HepG2 (cell line): ENCODE data around the gene IMPACT. TPM values are rescaled to one million over a fixed set of nuclear protein-coding genes. Genes with fewer than 3 reads are reported as not detected.

Source experiments
- ATAC-seq: fragments of 200-7000 bp; cut with Tn5 transposase; 3 replicates; pipeline ENCODE4 v1.9.1; 2020; ENCODE audit warnings: mild to moderate bottlenecking, moderate library complexity
- BruUV-seq: library from RNA; stranded (reverse); fragments of 400-500 nt; replicated peaks from 2 replicates; lab custom pipeline; 2021; lab: Mats Ljungman, UMichigan
- CTCF ChIA-PET: fragments of 300-600 bp; formaldehyde crosslinking; extraction: SDS; loops from one replicate; lab custom pipeline; 2021; ENCODE audit warnings: low total read pairs, inconsistent platforms, low intra/inter-chr PET ratio; lab: Yijun Ruan, JAX
- POLR2A ChIA-PET: fragments of 350-600 bp; sonication (Branson Sonifier 250); formaldehyde crosslinking; loops from one replicate; lab custom pipeline; 2020; ENCODE audit warnings: antibody characterized with exemption, inconsistent platforms; lab: Yijun Ruan, JAX
- DNase-seq: peaks from one replicate; pipeline ENCODE4 v3.0.0-alpha.2; 2015; ENCODE audit warnings: low spot score
- FAIRE-seq: peaks from 3 replicates; lab custom pipeline; 2011; peaks lifted over from hg19 to GRCh38; lab: Jason Lieb, UNC
- H2AFZ ChIP-seq: one replicate; pipeline ENCODE4 v1.6.1; 2011; ENCODE audit warnings: low read length, inconsistent platforms
- H3K27ac ChIP-seq: fragments of 300-600 bp; 3 replicates; pipeline ENCODE4 v1.8.0; 2011; ENCODE audit warnings: mixed run types, mild to moderate bottlenecking, mixed read lengths, low read length, inconsistent platforms; ENCODE audit not compliant: insufficient read depth; ENCODE audit errors: extremely low read length
- H3K27me3 ChIP-seq, 2 experiments: fragments of 200-600 bp in 1 of 2; 2 replicates in 1 of 2; 3 replicates in 1 of 2; pipeline versions ENCODE4 v1.6.0 to v1.8.0; 2011; ENCODE audit warnings: low read length in 2 of 2, mild to moderate bottlenecking in 2 of 2, moderate library complexity in 2 of 2, inconsistent platforms in 1 of 2; ENCODE audit not compliant: insufficient read depth in 2 of 2, control insufficient read depth in 1 of 2
- H3K36me3 ChIP-seq, 2 experiments: fragments of 200-600 bp in 1 of 2; replicated peaks in 1 of 2; 2 replicates in 1 of 2; 3 replicates in 1 of 2; pipeline versions ENCODE4 v1.5.1 to v1.8.0; 2011; ENCODE audit warnings: low read length in 2 of 2, inconsistent platforms in 1 of 2; ENCODE audit not compliant: insufficient read depth in 2 of 2, control insufficient read depth in 1 of 2
- H3K4me1 ChIP-seq: 2 replicates; pipeline ENCODE4 v1.5.1; 2012; ENCODE audit warnings: low read length, inconsistent platforms; ENCODE audit not compliant: insufficient read depth
- H3K4me2 ChIP-seq: 2 replicates; pipeline ENCODE4 v1.6.0; 2011; ENCODE audit warnings: low read depth, low read length, inconsistent platforms
- H3K4me3 ChIP-seq, 3 experiments: fragments of 200-600 bp in 1 of 3; sonication (generic), shearing (Covaris generic) in 1 of 3; replicated peaks in 1 of 3; 2 replicates each; pipeline ENCODE4 v1.5.1; 2011 to 2016; ENCODE audit warnings: low read length in 3 of 3, inconsistent platforms in 2 of 3, low read depth in 2 of 3, mild to moderate bottlenecking in 2 of 3, control low read depth in 1 of 3, mixed read lengths in 1 of 3; ENCODE audit not compliant: insufficient read depth in 1 of 3
- H3K79me2 ChIP-seq: one replicate; pipeline ENCODE4 v1.6.1; 2011; ENCODE audit warnings: low read length, inconsistent platforms; ENCODE audit not compliant: insufficient read depth
- H3K9ac ChIP-seq: 2 replicates; pipeline ENCODE4 v1.6.0; 2011; ENCODE audit warnings: mild to moderate bottlenecking, low read depth, low read length, inconsistent platforms; ENCODE audit not compliant: insufficient read depth
- H3K9me3 ChIP-seq: 2 replicates; pipeline ENCODE4 v1.5.1; 2012; ENCODE audit warnings: mild to moderate bottlenecking, low read length
- H4K20me1 ChIP-seq: 2 replicates; pipeline ENCODE4 v1.6.0; 2011; ENCODE audit warnings: inconsistent platforms, mild to moderate bottlenecking, low read length, moderate library complexity; ENCODE audit not compliant: insufficient read depth
- PHF8 ChIP-seq: sonication (generic); formaldehyde crosslinking; IDR thresholded peaks from 2 replicates; pipeline ENCODE4 v1.5.0; 2020; ENCODE audit warnings: missing genetic modification reagents
- RFXANK ChIP-seq: IDR thresholded peaks from 2 replicates; pipeline ENCODE4 v1.6.1; 2016
- SALL1 ChIP-seq: sonication (generic); formaldehyde crosslinking; IDR thresholded peaks from 2 replicates; pipeline ENCODE4 v1.8.0; 2022; ENCODE audit warnings: mild to moderate bottlenecking, missing genetic modification reagents
- SIX4 ChIP-seq: sonication (generic); formaldehyde crosslinking; IDR thresholded peaks from 2 replicates; pipeline ENCODE4 v1.4.0; 2020; ENCODE audit warnings: missing genetic modification reagents
- THAP9 ChIP-seq: sonication (generic); formaldehyde crosslinking; IDR thresholded peaks from 2 replicates; pipeline ENCODE4; 2020; ENCODE audit warnings: missing genetic modification reagents, mild to moderate bottlenecking, borderline replicate concordance
- YEATS2 ChIP-seq: sonication (generic); formaldehyde crosslinking; IDR thresholded peaks from 2 replicates; pipeline ENCODE4 v1.4.0; 2020; ENCODE audit warnings: missing genetic modification reagents, borderline replicate concordance
- ZMYM3 ChIP-seq: sonication (generic); formaldehyde crosslinking; IDR thresholded peaks from 2 replicates; pipeline ENCODE4 v1.5.1; 2020; ENCODE audit warnings: mild to moderate bottlenecking, missing genetic modification reagents
- ZNF383 ChIP-seq: sonication (generic); formaldehyde crosslinking; IDR thresholded peaks from 2 replicates; pipeline ENCODE4 v1.4.0; 2020; ENCODE audit warnings: missing genetic modification reagents, mild to moderate bottlenecking, borderline replicate concordance
- ZNF589 ChIP-seq: sonication (generic); formaldehyde crosslinking; conservative IDR thresholded peaks from 2 replicates; pipeline ENCODE4 v1.8.0; 2022; ENCODE audit warnings: mild to moderate bottlenecking, moderate library complexity, missing genetic modification reagents
- ZNF747 ChIP-seq: sonication (generic); formaldehyde crosslinking; IDR thresholded peaks from 2 replicates; pipeline ENCODE4 v1.8.1; 2023; ENCODE audit warnings: missing genetic modification reagents, mild to moderate bottlenecking, borderline replicate concordance
- ZNF879 ChIP-seq: sonication (generic); formaldehyde crosslinking; IDR thresholded peaks from 2 replicates; pipeline ENCODE4 v1.8.1; 2023; ENCODE audit warnings: missing genetic modification reagents
- WGBS: methylation state at CpG from one replicate; pipeline ENCODE4 v1.1.6; 2017; ENCODE audit warnings: low lambda C conversion rate; 5-methylcytosine and 5-hydroxymethylcytosine counted together
- in situ Hi-C: cut with HindIII; loops from 2 replicates; pipeline ENCODE4 v1.10.0; 2017; ENCODE audit warnings: low pct_unique_long_range_greater_than_20kb; ENCODE audit not compliant: extremely low pct_ligation_motif_present
- intact Hi-C: fragments of 100-400 bp; cut with micrococcal nuclease; formaldehyde crosslinking; loops from one replicate; pipeline ENCODE4 v1.10.0; 2022; ENCODE audit not compliant: unreplicated experiment
- polyA plus RNA-seq, 8 experiments: library from polyadenylated mRNA; depleted of rRNA in 3 of 8; stranded (reverse) in 7 of 8; unstranded in 1 of 8; fragments of >200 nt; fragmentation: Illumina TruSeq in 4 of 8; extraction: Trizol in 4 of 8; gene quantifications; 2 replicates each; pipeline versions ENCODE4 v1.2.1 to v1.2.3, GENCODE V29; 2011 to 2016; ENCODE audit warnings: low read depth in 4 of 8, missing spikeins in 1 of 8, mixed read lengths in 1 of 8; ENCODE audit not compliant: insufficient read depth in 1 of 8
- total RNA-seq, 5 experiments: library from RNA; depleted of rRNA; stranded (reverse); fragments of >200 nt; fragmentation: Illumina TruSeq; extraction: Trizol; gene quantifications; 2 replicates each; pipeline ENCODE4 v1.2.3, GENCODE V29; 2016; ENCODE audit warnings: low read depth in 1 of 5
- TF ChIP-seq, protein P1 (sequence below): sonication (generic); formaldehyde crosslinking; IDR thresholded peaks from 2 replicates; pipeline ENCODE4 v1.4.0; 2020; ENCODE audit warnings: missing genetic modification reagents, mild to moderate bottlenecking, borderline replicate concordance
- TF ChIP-seq, protein P2 (sequence below): IDR thresholded peaks from 2 replicates; pipeline ENCODE4 v1.6.1; 2018; ENCODE audit warnings: missing genetic modification reagents

The IMPACT gene
- total and polyA plus RNA-seq, 2 of the 13 experiments (the other 11 are each of a cell fraction or from before 2014, with no cell fraction given) = 5.0 to 7.7 TPM

GRCh38 chr18:24420551-24420950 is 5.9 kb upstream of the IMPACT start:
- no peak for FAIRE-seq
- ChIA-PET POLR2A (no interaction called here), CTCF (no interaction called here)
- Histone ChIP-seq H3K36me3 (no peaks in the 10 kb centered on the region), H3K4me2 (no peak overlapping the region), H3K9me3 (peaks cover 2% of the 10 kb centered on the region; the same call in 1 of the 2 replicates), H3K27ac (no peak overlapping the region), H4K20me1 (no peaks in the 10 kb centered on the region), H3K79me2 (no peaks in the 10 kb centered on the region), H3K9ac (no peak overlapping the region), H3K27me3 (peaks cover 0 to 10% of the 10 kb centered on the region in 2 experiments; a peak in 1 of 5 replicates), H3K4me1 (no peaks in the 10 kb centered on the region), H3K4me3 (no peak overlapping the region), H2AFZ (no peak overlapping the region)
- no peak for TF ChIP-seq ZNF879
- TF ChIP-seq PHF8 (CRISPR knock-in tag) = no peak
- TF ChIP-seq, protein P1, sequence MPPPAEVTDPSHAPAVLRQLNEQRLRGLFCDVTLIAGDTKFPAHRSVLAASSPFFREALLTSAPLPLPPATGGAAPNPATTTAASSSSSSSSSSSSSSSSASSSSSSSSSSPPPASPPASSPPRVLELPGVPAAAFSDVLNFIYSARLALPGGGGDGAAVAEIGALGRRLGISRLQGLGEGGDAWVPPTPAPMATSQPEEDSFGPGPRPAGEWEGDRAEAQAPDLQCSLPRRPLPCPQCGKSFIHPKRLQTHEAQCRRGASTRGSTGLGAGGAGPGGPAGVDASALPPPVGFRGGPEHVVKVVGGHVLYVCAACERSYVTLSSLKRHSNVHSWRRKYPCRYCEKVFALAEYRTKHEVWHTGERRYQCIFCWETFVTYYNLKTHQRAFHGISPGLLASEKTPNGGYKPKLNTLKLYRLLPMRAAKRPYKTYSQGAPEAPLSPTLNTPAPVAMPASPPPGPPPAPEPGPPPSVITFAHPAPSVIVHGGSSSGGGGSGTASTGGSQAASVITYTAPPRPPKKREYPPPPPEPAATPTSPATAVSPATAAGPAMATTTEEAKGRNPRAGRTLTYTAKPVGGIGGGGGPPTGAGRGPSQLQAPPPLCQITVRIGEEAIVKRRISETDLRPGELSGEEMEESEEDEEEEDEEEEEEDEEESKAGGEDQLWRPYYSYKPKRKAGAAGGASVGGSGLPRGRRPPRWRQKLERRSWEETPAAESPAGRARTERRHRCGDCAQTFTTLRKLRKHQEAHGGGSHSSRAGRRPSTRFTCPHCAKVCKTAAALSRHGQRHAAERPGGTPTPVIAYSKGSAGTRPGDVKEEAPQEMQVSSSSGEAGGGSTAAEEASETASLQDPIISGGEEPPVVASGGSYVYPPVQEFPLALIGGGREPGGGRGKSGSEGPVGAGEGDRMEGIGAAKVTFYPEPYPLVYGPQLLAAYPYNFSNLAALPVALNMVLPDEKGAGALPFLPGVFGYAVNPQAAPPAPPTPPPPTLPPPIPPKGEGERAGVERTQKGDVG = no peak
- no peak for TF ChIP-seq SIX4
- in situ Hi-C loops (no loop called here), intact Hi-C loops (no loop called here)
- no peak for DNase-seq
- WGBS = 56% methylated on average over 3 of the region's 4 CpGs
- BruUV-seq = no TSS peak
- ATAC-seq = no peak

- ChIA-PET CTCF (no interaction called here), POLR2A (no interaction called here)
- Histone ChIP-seq H3K4me2 (no peak overlapping the region), H2AFZ (no peak overlapping the region), H3K9me3 (peaks cover 8% of the 10 kb centered on the region; the same call in 1 of the 2 replicates), H3K4me1 (no peaks in the 10 kb centered on the region), H3K9ac (no peak overlapping the region), H3K79me2 (no peaks in the 10 kb centered on the region), H4K20me1 (no peaks in the 10 kb centered on the region), H3K27ac (no peak overlapping the region), H3K4me3 (no peak overlapping the region), H3K36me3 (no peaks in the 10 kb centered on the region), H3K27me3 (peaks cover 0 to 4% of the 10 kb centered on the region in 2 experiments; a peak in 1 of 5 replicates)
- ATAC-seq (no peak), DNase-seq (no peak), FAIRE-seq (no peak)
- no TSS peak for BruUV-seq
- intact Hi-C loops (no loop called here), in situ Hi-C loops (no loop called here)
- 0% methylated on average over 1 of the region's 1 CpG for WGBS
- TF ChIP-seq THAP9 (CRISPR knock-in tag) = no peak
- TF ChIP-seq YEATS2 = no peak
- no peak for TF ChIP-seq ZNF589 (CRISPR knock-in tag)
- no peak for TF ChIP-seq ZNF747
- no peak for TF ChIP-seq RFXANK (CRISPR knock-in tag)
- TF ChIP-seq ZNF383 (CRISPR knock-in tag) = no peak
- TF ChIP-seq ZMYM3 (CRISPR knock-in tag) = no peak
- TF ChIP-seq, protein P2, sequence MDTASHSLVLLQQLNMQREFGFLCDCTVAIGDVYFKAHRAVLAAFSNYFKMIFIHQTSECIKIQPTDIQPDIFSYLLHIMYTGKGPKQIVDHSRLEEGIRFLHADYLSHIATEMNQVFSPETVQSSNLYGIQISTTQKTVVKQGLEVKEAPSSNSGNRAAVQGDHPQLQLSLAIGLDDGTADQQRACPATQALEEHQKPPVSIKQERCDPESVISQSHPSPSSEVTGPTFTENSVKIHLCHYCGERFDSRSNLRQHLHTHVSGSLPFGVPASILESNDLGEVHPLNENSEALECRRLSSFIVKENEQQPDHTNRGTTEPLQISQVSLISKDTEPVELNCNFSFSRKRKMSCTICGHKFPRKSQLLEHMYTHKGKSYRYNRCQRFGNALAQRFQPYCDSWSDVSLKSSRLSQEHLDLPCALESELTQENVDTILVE = no peak
- no peak for TF ChIP-seq SALL1 (CRISPR knock-in tag)
Measured at GRCh38 chr18:24421831-24422230, 4.6 kb upstream of the IMPACT start.
